Breast epithelium (tissue), 3 donors: ENCODE measurements around the gene GMDS.

Experiments
- CTCF ChIP-seq, 3 donors: fragments of 450-650 bp; IDR thresholded peaks; one replicate each; pipeline ENCODE4 v1.5.1; 2016 to 2017; ENCODE audit warnings: antibody characterized with exemption in 3 of 3, mild to moderate bottlenecking in 3 of 3, moderate library complexity in 3 of 3
- POLR2A ChIP-seq: fragments of 450-650 bp; IDR thresholded peaks from one replicate; pipeline ENCODE4 v1.6.1; 2016; ENCODE audit warnings: antibody characterized with exemption, mild to moderate bottlenecking, moderate library complexity

- TF ChIP-seq POLR2A (no peak), CTCF (IDR thresholded peaks at IDR 0.05) (no peak)
Measured at GRCh38 chr6:2218866-2219265, 26.5 kb downstream of the GMDS start.
